ENCODE data around the gene NPPB. TPM values are rescaled to one million over a fixed set of nuclear protein-coding genes. Genes with fewer than 3 reads are reported as not detected.

Gene NPPB
- polyA plus RNA-seq, 1 donor from 2014 or later = not detected

- Histone ChIP-seq H3K27me3 (ENCODE audit: insufficient read depth, low read depth, low read length) (no peaks in the 10 kb centered on the region), H3K36me3 (ENCODE audit: insufficient read depth, low read length) (no peaks in the 10 kb centered on the region), H2AFZ (ENCODE audit: low read depth, low read length) (no peak overlapping the region), H3K9me2 (ENCODE audit: insufficient read depth, low read length) (no peaks in the 10 kb centered on the region), H3K9me3 (ENCODE audit: low read length) (no peaks in the 10 kb centered on the region), H3K27ac (ENCODE audit: low read length) (no peak overlapping the region), H3K9ac (ENCODE audit: low read length) (no peak overlapping the region), H4K20me1 (ENCODE audit: insufficient read depth) (no peaks in the 10 kb centered on the region), H3K4me3 (ENCODE audit: low read length) (no peak overlapping the region), H3K79me2 (replicated peaks; ENCODE audit: insufficient read depth, low read length) (no peaks in the 10 kb centered on the region), H3K4me2 (ENCODE audit: low read length) (no peak overlapping the region), H3F3A (ENCODE audit: insufficient read depth, low read length, poor library complexity, severe bottlenecking) (no peaks in the 10 kb centered on the region)
- TF ChIP-seq EZH2 (IDR thresholded peaks at IDR 0.05; ENCODE audit: borderline replicate concordance, insufficient read depth, low read length, poor library complexity, severe bottlenecking) (no peak), RAD21 (conservative IDR thresholded peaks at IDR 0.05) (no peak), CTCF (IDR thresholded peaks at IDR 0.05; ENCODE audit: poor library complexity, severe bottlenecking) (no peak), EP300 (conservative IDR thresholded peaks at IDR 0.05; ENCODE audit: poor library complexity, severe bottlenecking) (no peak), MXI1 (conservative IDR thresholded peaks at IDR 0.05; ENCODE audit: poor library complexity, severe bottlenecking) (no peak), REST (IDR thresholded peaks at IDR 0.05; ENCODE audit: borderline replicate concordance) (no peak), TAF1 (IDR thresholded peaks at IDR 0.05; ENCODE audit: low read depth) (no peak), POLR2AphosphoS5 (IDR thresholded peaks at IDR 0.05) (no peak), SMC3 (conservative IDR thresholded peaks at IDR 0.05; ENCODE audit: poor library complexity) (no peak)
Observed at GRCh38 chr1:11835441-11836225, 23.1 kb downstream of the NPPB start.

- TF ChIP-seq CTCF (IDR thresholded peaks at IDR 0.05; ENCODE audit: poor library complexity, severe bottlenecking) (no peak), EP300 (conservative IDR thresholded peaks at IDR 0.05; ENCODE audit: poor library complexity, severe bottlenecking) (no peak), TAF1 (IDR thresholded peaks at IDR 0.05; ENCODE audit: low read depth) (no peak), MXI1 (conservative IDR thresholded peaks at IDR 0.05; ENCODE audit: poor library complexity, severe bottlenecking) (no peak), RAD21 (conservative IDR thresholded peaks at IDR 0.05) (no peak), SMC3 (conservative IDR thresholded peaks at IDR 0.05; ENCODE audit: poor library complexity) (no peak), POLR2AphosphoS5 (IDR thresholded peaks at IDR 0.05) (no peak)
- Histone ChIP-seq H4K20me1 (ENCODE audit: insufficient read depth) (no peaks in the 10 kb centered on the region), H3K4me3 (ENCODE audit: low read length) (no peak overlapping the region), H3K27me3 (ENCODE audit: insufficient read depth, low read depth, low read length) (no peaks in the 10 kb centered on the region), H3K4me2 (ENCODE audit: low read length) (no peak overlapping the region), H3K36me3 (ENCODE audit: insufficient read depth, low read length) (no peaks in the 10 kb centered on the region), H2AFZ (ENCODE audit: low read depth, low read length) (no peak overlapping the region), H3K9me3 (ENCODE audit: low read length) (no peaks in the 10 kb centered on the region), H3K9ac (ENCODE audit: low read length) (no peak overlapping the region), H3K27ac (ENCODE audit: low read length) (no peak overlapping the region), H3K9me2 (ENCODE audit: insufficient read depth, low read length) (no peaks in the 10 kb centered on the region), H3F3A (ENCODE audit: insufficient read depth, low read length, poor library complexity, severe bottlenecking) (no peaks in the 10 kb centered on the region), H3K79me2 (replicated peaks; ENCODE audit: insufficient read depth, low read length) (no peaks in the 10 kb centered on the region)
Observed at GRCh38 chr1:11833900-11834299, 24.8 kb downstream of the NPPB start.

Measured in neural cell (in vitro differentiated cells).